Fibroblast of skin of left biceps (primary cell): ENCODE results near the gene SPAG7.
"Not testable (repeated sequence)": the region's sequence is repeated elsewhere in the genome, so short reads cannot be mapped to it uniquely, and the experiment has no call there.

ENCODE experiments used
- DNase-seq, 2 experiments: peaks; one replicate each; pipeline ENCODE4 v3.0.0-alpha.2; 2013; ENCODE audit warnings: low read depth in 2 of 2

The SPAG7 gene

DNA sequence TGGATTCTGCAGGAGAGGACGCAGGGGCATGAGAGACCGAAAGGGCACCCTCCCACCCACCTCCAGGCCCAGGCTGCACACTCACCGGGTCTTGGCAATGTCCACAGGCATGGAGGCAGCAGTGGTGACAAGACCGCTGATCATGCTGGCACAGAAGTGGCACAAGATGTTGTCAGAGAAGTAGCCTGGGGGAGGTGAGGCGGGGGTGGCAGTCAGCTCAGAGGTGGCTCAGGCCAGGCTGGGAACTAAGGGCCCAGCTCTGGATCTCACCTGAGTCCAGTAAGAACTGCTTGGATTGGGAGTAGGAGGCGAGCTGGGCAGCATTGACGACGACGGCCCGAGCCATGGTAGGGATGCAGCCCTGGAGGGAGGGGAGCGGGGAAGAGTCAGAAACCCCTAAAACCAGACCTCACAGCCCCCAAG, 29.5 kb downstream of the SPAG7 start:
- DNase-seq: no peak

GRCh38 chr17:4937553-4937952, 30.1 kb downstream of the SPAG7 start:
- no peak for DNase-seq

DNA sequence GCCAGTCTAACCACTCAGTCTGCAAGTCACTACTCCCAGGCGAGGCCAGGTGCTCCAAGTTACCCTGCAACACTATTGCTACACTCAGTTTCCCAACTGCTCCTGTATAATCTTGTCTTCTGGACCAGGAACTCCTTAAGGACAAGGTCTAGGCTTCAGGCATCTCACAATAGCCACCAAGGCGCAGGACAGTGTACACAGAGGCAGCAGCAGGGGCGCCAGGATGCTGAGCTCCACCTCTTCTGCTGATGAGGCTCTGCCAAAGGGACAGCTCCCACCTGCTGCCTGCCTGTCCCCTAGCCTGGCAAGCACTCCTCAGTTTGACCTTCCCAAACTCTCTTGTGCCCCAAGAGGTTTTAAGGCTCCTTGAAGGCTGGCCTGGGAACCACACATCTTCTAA, 31.2 kb downstream of the SPAG7 start:
- no peak for DNase-seq

DNA sequence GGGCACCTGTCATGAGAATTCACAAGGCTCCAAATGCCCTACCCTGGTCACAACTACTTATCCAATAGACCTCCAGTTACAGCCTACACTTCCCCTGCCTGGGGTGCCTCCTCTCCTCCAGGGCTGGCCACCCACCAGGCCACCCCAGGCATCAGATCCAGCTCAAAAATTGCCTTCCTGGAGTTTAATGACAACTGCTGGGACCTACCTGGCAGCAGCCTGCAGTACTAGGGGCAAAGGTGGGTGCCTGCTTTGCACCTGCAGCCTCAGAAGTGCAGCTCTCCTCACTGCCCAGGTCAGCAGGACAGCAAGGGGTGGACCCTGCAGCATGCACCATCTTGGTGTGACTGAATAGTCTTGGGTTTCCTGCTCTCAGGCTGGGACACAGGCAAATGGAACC, 32.0 kb downstream of the SPAG7 start:
- no peak for DNase-seq

DNA sequence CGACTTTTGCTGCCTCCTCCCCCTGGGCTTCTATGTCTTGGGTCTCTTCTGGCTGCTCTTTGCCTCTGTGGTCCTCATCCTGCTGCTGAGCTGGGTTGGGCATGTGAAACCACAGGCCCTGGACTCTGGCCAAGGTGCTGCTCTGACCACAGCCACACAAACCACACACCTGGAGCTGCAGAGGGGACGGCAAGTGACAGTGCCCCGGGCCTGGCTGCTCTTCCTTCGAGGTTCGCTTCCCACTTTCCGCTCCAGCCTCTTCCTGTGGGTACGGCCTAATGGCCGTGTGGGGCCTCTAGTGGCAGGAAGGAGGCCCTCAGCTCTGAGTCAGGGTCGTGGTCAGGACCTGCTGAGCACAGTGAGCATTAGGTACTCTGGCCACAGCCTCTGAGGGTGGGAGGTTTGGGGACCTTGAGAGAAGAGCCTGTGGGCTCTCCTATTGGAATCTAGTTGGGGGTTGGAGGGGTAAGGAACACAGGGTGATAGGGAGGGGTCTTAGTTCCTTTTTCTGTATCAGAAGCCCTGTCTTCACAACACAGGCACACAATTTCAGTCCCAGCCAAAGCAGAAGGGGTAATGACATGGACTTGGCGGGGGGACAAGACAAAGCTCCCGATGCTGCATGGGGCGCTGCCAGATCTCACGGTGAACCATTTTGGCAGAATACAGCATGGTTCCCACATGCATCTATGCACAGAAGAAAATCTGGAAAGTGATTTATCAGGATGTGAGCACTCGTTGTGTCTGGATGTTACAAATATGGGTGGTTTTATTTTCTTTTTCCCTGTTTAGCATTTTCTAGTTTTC, 33.2 kb downstream of the SPAG7 start:
- no peak for DNase-seq

DNA sequence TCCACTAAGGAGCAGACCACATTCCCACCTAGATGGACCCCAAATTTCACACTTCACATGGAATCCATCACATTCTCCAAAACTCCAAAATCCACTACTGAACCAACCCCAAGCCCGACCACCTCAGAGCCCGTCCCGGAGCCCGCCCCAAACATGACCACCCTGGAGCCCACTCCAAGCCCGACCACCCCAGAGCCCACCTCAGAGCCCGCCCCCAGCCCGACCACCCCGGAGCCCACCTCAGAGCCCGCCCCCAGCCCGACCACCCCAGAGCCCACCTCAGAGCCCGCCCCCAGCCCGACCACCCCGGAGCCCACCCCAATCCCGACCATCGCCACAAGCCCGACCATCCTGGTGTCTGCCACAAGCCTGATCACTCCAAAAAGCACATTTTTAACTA, 34.0 kb downstream of the SPAG7 start:
- DNase-seq: no peak

GRCh38 chr17:4932756-4933155, 34.9 kb downstream of the SPAG7 start:
- DNase-seq: no peak

DNA sequence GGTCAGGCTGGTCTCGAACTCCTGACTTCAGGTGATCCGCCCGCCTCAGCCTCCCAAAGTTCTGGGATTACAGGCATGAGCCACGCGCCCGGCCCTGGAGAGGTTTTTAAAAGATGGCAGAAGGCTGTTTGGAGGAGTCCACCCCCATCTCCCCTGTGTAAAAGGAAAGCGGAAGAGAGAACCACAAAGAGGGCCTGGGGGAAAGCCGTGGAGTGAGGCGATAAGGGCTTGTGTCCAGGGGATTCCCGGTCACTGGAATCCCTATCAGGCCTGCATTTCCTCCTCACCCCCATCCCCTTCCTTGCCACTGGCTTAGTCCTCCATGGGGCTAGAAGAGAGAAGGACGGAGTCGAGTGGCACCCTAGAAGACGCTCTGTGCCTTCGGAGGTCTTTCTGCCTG, 35.7 kb downstream of the SPAG7 start, which contains the start of gene GP1BA:
Gene GP1BA, plus strand, starts transcription at position 315 of the 400 bp plus-strand sequence. CDS start 328 bp downstream, outside the sequence.
- DNase-seq: no peak

DNA sequence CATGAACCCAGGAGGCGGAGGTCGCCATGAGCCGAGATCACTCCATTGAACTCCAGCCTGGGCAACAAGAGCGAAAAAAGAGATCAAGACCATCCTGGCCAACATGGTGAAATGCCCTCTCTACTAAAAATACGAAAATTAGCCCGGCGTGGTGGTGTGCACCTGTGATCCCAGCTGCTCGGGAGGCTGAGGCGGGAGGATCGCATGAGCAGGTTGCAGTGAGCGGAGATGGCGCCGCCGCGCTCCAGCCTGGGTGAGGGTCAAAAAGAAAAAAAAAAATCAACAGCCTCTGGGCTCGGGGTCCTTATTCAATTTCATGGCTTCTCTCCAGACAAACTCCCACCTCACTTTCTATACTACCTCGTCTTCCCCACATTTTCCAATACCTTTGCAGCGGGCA, 38.7 kb downstream of the SPAG7 start:
- DNase-seq: no peak

DNA sequence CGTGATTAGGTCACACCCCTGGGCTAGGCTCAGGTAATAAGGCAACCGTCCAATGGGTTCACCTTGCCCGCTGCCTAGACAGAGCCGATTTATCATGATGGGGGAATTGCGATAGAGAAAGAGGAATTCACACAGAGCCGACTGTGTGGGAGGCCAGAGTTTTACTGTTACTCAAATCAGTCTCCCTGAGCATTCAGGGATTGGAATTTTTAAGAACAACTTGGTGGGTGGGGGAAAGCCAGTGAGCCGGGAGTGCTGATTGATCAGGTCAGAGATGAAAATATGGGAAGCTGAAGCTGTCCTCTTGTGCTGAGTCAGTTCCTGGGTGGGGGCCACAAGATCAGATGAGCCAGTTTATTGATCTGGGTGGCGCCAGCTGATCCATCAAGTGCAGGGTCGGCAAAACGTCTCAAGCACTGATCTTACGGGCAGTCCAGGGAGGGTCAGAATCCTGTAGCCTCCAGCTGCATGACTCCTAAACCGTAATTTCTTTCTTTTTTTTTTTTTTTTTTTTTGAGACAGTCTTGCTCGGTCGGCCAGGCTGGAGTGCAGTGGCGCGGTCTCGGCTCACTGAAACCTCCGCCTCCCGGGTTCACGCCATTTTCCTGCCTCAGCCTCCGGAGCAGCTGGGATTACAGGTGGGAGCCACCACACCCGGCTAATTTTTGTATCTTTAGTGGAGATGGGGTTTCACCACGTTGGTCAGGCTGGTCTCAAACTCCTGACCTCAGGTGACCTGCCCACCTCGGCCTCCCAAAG, 40.9 kb downstream of the SPAG7 start:
- DNase-seq: not testable (repeated sequence)

DNA sequence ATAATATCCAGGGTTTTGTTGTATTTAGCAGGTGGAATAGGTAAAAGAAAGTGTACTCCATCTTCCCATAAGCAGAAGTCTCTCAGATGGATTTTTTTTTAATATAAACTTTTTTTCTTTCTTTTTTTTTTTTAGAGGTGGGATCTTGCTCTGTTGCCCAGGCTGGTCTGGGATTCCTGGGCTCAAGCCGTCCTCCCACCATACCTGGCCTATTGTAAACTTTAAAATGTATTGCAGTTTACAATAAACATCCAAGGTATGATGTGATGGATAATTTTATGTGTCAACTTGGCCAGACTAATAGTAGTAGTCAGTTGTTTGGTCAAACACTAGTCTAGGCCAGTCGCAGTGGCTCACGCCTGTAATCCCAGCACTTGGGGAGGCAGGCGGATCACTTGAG, 46.3 kb downstream of the SPAG7 start:
- DNase-seq: no peak

DNA sequence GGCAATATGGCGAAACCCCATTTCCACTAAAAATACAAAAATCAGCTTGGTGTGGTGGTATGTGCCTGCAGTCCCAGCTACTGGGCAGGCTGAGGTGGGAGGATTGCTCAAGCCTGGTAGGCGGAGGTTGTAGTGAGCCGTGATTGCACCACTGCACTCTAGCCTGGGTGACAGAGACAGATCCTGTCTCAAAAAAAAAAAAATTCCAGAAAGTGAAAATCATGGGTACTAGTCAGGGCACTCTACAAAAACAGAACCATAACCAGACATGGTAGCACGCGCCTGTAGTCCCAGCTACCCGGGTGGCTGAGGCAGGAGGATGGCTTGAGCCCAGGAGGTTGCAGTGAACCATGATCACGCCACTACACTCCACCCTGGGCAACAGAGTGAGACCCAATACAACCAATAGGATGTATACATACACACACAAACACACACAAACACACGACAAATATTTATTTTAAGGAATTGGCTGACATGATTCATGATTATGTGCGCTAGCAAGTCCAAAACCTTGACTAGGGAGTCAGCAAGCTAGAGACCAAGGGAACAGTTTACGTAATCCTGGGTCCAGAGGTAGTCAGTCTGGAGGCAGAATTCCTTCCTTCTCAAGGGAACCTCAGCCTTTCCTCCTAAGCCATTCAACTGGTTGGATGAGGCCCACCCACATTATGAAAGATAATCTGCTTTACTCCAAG, 47.1 kb downstream of the SPAG7 start:
- DNase-seq: no peak

DNA sequence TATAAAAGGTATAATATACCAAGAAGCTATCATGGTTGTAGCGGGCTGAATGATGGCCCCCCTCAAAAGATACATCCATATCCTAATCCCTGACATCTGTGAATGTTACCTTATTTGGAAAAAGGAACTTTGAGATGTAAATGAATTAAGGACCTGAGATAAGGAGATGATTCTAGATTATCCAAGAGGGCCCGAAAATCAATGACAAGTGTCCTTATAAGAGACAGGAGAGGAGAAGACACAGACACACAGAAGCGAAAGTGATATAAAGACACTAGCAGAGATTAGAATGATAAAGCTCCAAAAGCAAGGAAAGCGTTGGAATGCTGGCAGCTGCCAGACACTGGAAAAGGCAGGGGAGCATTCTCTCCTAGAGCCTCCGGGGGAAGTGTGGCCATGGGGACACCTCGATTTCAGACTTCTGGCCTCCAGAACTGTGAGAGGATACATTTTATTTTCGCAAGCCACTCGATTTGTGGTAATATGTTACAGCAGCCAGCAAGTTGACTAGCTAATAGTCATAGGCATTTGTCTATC, 48.0 kb downstream of the SPAG7 start:
- DNase-seq: no peak

DNA sequence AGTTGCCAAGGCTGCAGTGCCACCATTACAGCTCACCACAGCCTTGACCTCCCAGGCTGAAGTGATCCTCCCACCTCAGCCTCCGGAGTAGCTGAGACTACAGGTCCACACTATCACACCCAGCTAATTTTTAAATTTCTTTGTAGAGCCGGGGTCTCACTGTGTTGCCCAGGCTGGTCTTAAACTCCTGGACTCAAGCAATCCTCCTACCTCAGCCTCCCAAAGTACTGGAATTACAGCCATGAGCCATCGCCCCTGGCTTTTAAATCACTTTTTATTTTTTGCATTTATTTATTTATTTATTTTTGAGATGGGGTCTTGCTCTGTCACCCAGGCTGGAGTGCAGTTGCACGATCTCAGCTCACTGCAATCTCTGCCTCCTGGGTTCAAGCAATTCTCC, 53.1 kb downstream of the SPAG7 start:
- DNase-seq: not testable (repeated sequence)

- DNase-seq: no peak
Observed at GRCh38 chr17:4913994-4914393, 53.6 kb downstream of the SPAG7 start.
